Activated CD4-positive, CD25-positive, alpha-beta regulatory T cell (primary cell): ENCODE results near the gene TMEM151A.

Source experiments
- DNase-seq, 4 experiments: peaks; one replicate each; lab custom pipeline; 2025; lab: John Stamatoyannopoulos, UW

TMEM151A gene

DNA sequence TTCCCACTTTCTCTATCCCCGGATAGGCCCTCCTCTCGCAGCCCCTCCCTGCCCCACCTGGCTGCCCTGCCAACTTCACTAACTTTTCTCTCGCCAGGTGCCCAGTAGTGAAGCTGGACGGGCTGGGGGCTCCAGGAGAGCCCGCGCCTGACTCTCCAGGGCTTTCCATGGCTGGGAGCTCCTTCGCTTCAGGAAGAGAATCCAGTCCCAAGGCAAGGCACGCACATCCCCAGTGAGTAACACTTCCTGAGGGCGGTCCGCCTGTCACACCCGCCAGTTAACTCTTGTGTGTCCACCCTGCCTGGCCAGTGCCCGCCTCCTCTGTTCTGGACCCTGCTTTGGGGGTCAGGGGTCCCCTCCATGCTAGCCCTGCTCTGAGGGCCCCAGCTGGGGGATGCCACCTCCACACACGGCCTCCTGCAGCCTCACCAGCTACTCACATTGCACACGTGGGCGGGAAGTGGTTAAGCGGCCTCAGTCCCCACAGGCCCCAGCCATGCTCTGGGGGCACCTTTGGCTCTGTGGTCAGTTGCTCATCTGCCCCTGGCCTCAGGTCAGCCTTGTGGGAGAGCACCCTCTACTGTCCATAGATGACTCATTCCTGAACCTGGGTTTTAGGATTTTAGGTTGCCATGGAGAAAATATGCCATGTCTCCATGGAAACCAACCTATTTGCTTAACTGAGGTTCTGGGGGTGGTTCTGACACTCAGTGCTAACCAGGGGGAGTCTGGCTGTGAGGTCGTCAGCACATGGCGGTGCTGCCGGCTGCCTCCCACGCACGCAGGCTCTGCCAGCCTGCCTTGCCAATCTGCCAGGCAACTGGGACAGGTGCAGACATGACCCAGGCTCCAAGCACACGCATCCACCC lies 44.8 kb downstream of the TMEM151A start, which contains the start of gene RIN1:
Gene RIN1 (minus strand): TSS at position 201 of the 869 bp plus-strand sequence. CDS start 32 bp downstream, at position 169.
- DNase-seq: peak in 1 of 4 experiments; percentile 34

- no peak for DNase-seq
Observed at GRCh38 chr11:66337103-66337899, 45.6 kb downstream of the TMEM151A start.

DNA sequence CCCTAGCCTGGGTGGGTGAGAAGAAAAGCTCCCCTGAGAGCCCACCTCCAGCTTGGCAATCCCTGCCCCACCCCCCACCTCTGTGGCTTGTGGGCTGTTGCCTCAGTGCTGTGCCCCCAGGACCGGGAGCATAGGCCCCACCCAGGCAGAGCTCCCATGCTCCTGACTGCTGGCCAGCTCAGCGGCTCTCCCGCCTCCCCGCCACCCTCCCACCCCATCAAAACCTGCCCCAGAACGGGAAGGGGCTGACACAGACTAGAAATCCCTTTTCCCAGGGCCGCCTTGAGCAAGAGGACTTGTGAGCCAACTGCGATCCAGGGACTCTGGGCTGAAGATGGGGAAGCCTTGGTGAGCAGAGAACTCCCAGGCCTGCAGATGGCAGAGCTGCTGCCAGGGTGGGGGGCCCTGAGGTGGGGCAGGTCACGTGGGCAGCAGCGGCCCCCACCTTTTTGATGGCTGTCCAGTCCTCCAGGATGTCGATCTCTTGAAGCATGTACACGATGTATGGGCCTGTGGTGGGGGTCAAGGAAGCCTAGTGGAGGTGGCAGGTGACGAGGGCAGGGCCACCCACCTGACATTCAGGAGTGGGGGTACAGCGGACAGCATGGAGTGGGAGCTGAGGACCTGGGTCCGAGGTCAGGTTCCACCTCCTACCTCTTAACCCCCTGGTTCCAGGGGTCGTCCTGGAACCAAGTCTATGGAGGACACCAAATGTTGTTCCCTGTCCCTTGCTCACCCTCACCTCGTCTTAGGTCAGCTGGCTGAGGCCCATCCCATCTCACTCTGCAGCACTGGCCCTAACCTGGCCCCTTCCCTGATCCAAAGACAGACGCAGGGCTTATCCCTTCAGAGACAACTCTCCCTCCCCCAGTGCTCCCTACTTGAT lies 46.8 kb downstream of the TMEM151A start:
- DNase-seq: no peak

DNA sequence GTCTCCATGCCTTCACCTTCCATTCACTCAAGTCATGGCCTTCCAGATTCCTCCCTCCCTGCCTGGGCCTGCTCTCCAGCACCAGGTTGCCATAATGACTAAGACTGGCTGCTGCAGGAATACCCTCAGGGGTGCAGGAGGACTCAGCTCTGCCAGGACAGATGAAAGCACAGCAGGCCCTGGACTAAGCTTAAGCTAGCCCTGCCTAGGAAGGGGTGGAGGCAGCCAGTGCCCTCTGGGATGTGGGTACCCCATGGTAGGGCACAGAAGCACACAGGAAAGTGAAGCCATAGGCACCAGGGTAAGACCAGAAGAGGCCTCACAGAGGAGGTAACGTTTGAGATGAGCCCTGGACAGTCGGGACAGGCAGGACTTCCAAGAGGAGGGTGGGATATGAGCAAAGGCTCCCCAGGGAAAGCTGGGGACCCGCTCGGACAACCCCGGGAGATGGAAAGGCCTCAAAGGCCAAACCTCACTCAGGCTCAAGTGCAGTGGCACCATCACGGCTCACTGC lies 47.5 kb downstream of the TMEM151A start:
- no peak for DNase-seq

GRCh38 chr11:66339686-66340483 lies 48.2 kb downstream of the TMEM151A start:
- DNase-seq: no peak

DNA sequence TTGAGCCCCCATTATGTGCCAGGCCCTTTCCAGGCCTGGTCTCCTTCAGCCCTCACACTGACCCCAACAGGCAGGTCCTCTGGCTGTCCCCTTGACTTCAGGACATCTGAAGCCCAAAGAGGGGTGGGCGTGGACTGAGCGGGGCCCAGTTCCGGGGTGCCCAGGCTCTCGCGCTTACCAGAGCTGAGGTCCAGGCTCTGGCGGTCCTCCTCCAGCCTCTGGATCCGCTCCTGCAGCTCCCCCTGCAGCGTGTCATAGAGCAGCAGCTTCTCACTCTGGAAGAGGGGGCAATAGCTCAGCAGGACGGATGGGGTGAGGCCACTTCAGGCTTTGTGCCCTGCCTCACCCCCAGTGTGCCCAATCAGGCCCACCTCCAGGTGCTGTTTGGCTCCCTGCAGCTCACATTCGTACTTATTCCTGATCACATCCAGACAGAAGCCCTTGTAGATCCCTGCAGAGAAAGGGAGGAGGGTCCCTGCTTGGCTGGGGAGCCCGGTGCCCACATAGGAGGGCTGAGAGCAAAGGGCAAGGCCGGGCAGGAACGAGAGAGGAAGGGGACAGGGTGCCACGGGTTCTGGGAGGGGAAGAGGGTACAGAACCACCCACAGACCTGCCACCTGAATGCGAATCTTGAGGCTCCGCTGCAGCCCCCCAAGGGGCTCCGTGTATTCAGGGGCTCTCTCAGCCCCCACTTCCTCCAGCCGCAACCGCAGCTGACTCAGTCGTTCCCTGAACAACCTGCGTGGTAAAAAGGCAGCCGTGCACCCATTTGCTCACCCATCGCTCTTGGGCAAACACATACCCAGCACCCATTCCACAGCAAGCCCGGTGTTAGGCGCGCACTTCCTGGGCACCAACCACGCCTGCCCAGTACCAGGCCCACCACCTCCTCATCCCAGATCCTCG lies 49.2 kb downstream of the TMEM151A start:
- DNase-seq: no peak

GRCh38 chr11:66341502-66342126 lies 49.9 kb downstream of the TMEM151A start:
- no peak for DNase-seq

DNA sequence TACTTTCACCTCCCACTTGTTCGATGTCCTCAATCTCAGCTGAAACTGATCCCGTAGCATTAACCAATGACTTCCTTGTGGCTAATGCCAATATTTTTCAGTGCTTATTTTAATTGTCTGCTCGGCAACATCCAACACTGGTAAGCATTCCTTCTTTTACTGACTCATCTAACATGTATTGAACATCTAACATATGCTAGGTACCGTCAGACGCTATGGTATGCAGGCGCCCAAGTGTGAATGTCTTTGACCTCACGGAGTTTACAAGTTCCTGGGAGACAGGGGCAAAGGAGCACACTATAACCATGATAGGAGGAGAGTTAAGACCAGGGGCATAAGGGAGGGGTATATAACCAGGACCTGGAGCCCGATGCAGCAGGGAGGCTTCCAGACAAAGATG lies 51.5 kb downstream of the TMEM151A start:
- DNase-seq: no peak

DNA sequence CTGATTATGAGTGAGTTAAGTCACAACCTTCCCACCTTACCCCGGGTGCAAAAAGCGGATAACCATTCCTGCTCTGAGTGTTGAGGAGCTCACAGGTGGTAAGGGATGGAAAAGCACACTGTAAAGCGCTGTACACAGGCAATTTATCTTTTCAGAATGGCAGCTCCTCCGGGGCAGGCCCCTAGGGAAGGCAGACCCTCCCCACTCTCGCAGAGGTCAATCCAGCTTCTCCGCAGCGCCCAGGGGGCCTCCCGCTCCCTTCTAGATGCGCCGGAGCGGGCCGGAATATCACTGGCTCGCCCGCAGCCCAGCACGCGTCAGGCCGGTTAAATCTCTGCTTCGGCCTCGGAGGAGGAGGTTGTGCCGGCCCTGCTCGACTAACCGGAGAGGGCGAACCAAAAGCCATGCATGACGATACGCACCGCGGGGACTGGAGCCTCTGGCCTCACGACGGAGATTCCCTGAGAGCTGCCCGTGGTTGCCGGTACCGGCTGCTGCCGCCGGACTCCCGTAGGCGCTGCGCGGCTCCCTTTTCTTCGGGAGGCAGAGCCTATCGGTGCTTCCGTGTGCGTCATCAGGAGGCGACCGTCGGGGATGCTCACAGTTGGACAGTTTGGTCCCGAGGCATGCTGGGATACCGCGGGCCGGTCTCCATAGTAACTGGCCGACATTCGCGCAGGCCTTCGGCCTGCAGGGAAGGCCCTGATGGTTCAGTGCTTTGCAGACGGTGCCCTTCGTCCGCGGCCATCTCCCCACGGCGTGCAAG lies 53.0 kb downstream of the TMEM151A start, which contains the start of gene BRMS1:
Gene BRMS1 (minus strand): TSS at position 555 of the 766 bp plus-strand sequence. CDS start 2,870 bp downstream, outside the sequence.
- DNase-seq: peak; percentile 88 to 93 (median 90)

DNA sequence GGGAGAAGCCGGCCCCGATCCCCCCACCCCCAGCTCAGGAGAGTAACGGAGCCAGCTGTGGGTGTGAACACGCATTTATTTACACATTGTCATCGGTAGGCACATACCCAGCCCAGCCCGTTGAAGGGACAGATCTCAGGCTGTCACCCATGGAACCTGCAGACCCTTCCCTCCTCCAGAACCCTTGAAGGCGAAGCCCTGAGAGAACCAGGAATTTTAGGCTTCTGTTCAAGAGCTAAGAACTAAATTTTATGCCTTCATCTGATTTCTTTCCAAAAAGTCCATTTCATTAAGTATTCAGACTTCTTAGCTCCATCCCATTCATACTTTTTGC lies 53.6 kb downstream of the TMEM151A start:
- no peak for DNase-seq
